ENCODE measurements around the gene ASB6. TPM values are rescaled to one million over a fixed set of nuclear protein-coding genes. Genes with fewer than 3 reads are reported as not detected.

ASB6 gene
- total RNA-seq, 1 donor from 2014 or later, result 6.1 TPM

DNA sequence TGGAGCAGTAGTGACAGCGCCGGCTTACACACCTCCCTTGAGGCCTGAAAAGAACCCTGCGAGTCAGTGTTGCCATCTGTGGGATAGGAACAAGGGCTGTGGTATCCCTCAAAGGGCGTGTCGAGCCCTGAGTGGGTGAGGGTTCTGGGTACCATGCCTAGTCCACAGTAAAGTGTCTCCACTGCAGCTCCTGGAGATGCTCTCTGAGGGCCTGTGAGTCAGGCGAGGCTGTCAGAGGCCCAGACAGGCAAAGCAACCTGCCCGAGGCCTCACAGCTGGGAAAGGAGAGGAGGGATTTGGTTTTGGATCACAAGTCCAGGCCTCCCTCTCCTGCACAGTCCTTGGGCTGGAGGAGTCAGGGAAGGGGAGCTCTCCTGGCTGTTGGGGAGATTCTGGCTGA lies 29.6 kb upstream of the ASB6 start:
- Histone ChIP-seq H3K27me3 (ENCODE audit: control insufficient read depth, insufficient read depth, low read length) (peaks cover 35% of the 10 kb centered on the region), H3K4me3 (ENCODE audit: low read depth, low read length) (no peak overlapping the region), H3K36me3 (ENCODE audit: control insufficient read depth, insufficient read depth, low read length) (no peaks in the 10 kb centered on the region)
- DNase-seq (ENCODE audit: low read depth), result peak; percentile 17
- TF ChIP-seq, protein P1, sequence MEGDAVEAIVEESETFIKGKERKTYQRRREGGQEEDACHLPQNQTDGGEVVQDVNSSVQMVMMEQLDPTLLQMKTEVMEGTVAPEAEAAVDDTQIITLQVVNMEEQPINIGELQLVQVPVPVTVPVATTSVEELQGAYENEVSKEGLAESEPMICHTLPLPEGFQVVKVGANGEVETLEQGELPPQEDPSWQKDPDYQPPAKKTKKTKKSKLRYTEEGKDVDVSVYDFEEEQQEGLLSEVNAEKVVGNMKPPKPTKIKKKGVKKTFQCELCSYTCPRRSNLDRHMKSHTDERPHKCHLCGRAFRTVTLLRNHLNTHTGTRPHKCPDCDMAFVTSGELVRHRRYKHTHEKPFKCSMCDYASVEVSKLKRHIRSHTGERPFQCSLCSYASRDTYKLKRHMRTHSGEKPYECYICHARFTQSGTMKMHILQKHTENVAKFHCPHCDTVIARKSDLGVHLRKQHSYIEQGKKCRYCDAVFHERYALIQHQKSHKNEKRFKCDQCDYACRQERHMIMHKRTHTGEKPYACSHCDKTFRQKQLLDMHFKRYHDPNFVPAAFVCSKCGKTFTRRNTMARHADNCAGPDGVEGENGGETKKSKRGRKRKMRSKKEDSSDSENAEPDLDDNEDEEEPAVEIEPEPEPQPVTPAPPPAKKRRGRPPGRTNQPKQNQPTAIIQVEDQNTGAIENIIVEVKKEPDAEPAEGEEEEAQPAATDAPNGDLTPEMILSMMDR (IDR thresholded peaks at IDR 0.05; ENCODE audit: insufficient read depth, low read length, severe bottlenecking), result no peak
- FAIRE-seq, result peak; percentile 23

DNA sequence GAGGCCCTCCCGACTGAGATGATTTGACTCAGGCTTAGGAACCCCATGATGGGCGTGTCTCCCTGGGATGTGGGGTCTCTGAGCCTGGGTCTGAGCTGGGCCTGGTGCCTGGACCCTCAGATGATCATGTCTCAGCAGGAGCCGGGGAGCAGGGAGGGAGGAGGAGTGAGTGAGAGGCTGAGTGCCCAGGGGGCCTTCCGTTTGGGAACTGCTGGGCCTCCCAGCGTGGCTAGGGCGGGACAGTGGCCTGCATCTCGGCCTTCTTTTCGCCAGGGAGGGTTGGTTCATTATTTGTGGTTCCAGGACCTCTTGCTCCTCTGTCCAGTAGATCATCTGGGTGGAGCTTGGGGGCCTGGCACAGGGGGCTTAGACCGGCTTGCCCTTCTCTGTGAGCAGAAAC lies 29.1 kb upstream of the ASB6 start:
- TF ChIP-seq, protein P1 (IDR thresholded peaks at IDR 0.05; ENCODE audit: insufficient read depth, low read length, severe bottlenecking), result no peak

DNA sequence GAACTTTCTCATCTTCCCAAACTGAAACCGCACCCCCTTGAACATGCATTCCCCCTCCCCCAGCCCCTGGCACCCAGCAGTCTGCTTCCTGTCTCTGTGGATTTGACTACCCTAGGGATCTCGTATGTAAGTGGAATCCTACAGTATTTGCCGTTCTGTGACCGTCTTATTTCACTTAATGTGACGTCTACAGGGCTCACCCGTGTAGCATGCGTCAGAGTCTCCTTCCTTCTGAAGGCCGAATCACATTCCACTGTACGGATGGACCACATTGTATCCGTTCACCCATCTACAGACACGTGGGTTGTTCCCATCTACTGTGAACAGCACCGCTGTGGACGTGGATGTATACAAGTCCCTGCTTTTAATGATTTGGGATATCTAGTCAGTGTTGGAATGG lies 28.0 kb upstream of the ASB6 start:
- H3K36me3 ChIP-seq (ENCODE audit: control insufficient read depth, insufficient read depth, low read length), result no peaks in the 10 kb centered on the region
- DNase-seq (ENCODE audit: low read depth) (no peak), FAIRE-seq (no peak)
- TF ChIP-seq, protein P1 (IDR thresholded peaks at IDR 0.05; ENCODE audit: insufficient read depth, low read length, severe bottlenecking), result no peak
- H3K4me3 ChIP-seq (ENCODE audit: low read depth, low read length), result no peak overlapping the region
- H3K27me3 ChIP-seq (ENCODE audit: control insufficient read depth, insufficient read depth, low read length), result peaks cover 33% of the 10 kb centered on the region

More for the DNA sequence above, 29.1 kb upstream of the ASB6 start:
- H3K27me3 ChIP-seq (ENCODE audit: control insufficient read depth, insufficient read depth, low read length), result peaks cover 35% of the 10 kb centered on the region
- H3K4me3 ChIP-seq (ENCODE audit: low read depth, low read length), result no peak overlapping the region
- no peak for FAIRE-seq
- no peaks in the 10 kb centered on the region for H3K36me3 ChIP-seq (ENCODE audit: control insufficient read depth, insufficient read depth, low read length)
- DNase-seq (ENCODE audit: low read depth), result no peak

DNA sequence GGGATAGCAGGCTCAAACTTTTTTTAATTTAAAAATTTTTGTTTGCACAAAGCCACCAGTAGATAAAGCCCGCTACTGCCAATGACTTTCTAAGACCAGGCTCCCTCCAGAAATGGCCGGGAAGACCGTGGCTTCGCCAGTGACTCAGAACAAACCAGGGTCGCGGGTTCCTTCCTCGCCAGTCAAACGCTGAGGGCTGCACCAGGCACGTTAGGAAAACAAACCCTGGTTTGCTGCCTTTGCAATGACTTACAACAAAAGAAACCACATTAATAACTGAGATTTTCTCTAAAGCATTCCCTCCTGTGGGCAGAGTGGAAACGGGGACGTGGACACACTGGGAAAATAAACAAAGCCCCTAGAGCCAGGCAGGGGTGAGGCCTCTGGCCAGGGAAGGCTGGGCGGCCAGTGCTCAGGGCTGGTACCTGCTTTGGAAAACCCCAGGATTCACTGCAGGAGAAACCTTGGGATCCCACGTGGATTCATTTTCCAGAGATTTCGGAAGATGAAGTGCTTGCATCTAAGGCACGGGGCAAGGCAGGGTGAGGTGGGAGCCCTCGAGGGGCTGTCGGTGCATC lies 27.3 kb upstream of the ASB6 start:
- Histone ChIP-seq H3K4me3 (ENCODE audit: low read depth, low read length) (no peak overlapping the region), H3K36me3 (ENCODE audit: control insufficient read depth, insufficient read depth, low read length) (no peaks in the 10 kb centered on the region), H3K27me3 (ENCODE audit: control insufficient read depth, insufficient read depth, low read length) (peaks cover 32% of the 10 kb centered on the region)
- TF ChIP-seq, protein P1 (IDR thresholded peaks at IDR 0.05; ENCODE audit: insufficient read depth, low read length, severe bottlenecking), result no peak
- FAIRE-seq (no peak), DNase-seq (ENCODE audit: low read depth) (no peak)

DNA sequence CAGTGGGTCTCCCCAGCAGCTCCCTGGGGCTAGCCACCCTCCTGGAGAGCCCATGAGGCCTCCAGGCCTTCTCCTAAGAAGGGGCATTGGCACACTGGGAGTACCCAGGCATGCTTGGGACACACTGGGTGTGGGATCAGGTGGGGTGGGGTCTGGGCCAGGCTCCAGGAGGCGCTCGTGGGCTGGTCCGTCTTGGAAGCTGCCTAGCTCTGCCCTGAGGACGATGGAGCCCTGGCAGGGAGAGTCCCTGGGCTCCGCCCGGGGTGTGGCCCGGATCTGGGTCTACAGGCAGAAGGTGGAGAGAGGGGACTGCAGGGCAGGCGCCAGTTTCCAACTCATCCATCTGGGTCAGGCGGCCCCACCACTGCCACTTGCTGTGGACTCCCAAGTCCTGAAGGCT lies 25.9 kb upstream of the ASB6 start:
- H3K36me3 ChIP-seq (ENCODE audit: control insufficient read depth, insufficient read depth, low read length), result no peaks in the 10 kb centered on the region
- H3K27me3 ChIP-seq (ENCODE audit: control insufficient read depth, insufficient read depth, low read length), result peaks cover 33% of the 10 kb centered on the region
- no peak overlapping the region for H3K4me3 ChIP-seq (ENCODE audit: low read depth, low read length)
- DNase-seq (ENCODE audit: low read depth) (no peak), FAIRE-seq (no peak)
- TF ChIP-seq, protein P1 (IDR thresholded peaks at IDR 0.05; ENCODE audit: insufficient read depth, low read length, severe bottlenecking), result no peak

DNA sequence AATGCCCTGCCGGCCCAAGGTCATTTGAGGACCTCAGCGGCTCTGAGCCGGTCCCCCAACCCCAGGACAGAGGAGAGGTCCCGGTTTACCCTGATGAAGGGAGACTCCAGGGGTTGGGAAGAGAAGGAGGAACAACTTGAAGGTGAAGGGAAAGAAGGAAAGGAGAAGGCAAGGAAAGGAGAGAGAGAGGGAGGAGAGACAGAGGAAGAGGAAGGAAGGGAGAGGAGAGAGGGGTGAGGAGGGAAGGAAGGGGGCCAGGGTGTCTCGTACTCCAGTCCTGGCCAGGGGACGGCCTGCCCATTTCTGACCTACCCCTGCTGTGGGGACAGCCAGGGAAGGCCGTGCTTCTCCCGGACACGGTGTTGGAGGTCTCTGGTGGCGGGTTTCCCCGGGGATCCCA lies 25.4 kb upstream of the ASB6 start:
- DNase-seq (ENCODE audit: low read depth) (no peak), FAIRE-seq (no peak)
- Histone ChIP-seq H3K4me3 (ENCODE audit: low read depth, low read length) (no peak overlapping the region), H3K27me3 (ENCODE audit: control insufficient read depth, insufficient read depth, low read length) (peaks cover 31% of the 10 kb centered on the region), H3K36me3 (ENCODE audit: control insufficient read depth, insufficient read depth, low read length) (no peaks in the 10 kb centered on the region)
- TF ChIP-seq, protein P1 (IDR thresholded peaks at IDR 0.05; ENCODE audit: insufficient read depth, low read length, severe bottlenecking), result no peak

Data from bronchial epithelial cell (primary cell).